ENCODE measurements around the gene AREG. TPM values are rescaled to one million over a fixed set of nuclear protein-coding genes. Genes with fewer than 3 reads are reported as not detected.

Gene AREG
- total and polyA plus RNA-seq, 9 of the 15 experiments (the other 6 are each of a cell fraction or from before 2014, with no cell fraction given): 1.4 to 7.7 (median 5.4) TPM

- TF ChIP-seq MEF2A (IDR thresholded peaks at IDR 0.05; ENCODE audit: control insufficient read depth, low read depth, low read length) (peak; percentile 88), CREB3L1 (IDR thresholded peaks at IDR 0.05; ENCODE audit: borderline replicate concordance, low read depth) (no peak), RBM39 (optimal IDR thresholded peaks at IDR 0.05; ENCODE audit: low read depth, low read length) (no peak), SMARCC2 (IDR thresholded peaks at IDR 0.05; ENCODE audit: low read depth) (peak; percentile 70; the same call in 1 of the 2 replicates), CTBP1 (IDR thresholded peaks at IDR 0.05; ENCODE audit: borderline replicate concordance) (peak; percentile 82), RUNX1 (IDR thresholded peaks at IDR 0.05; ENCODE audit: low read depth) (no peak), JUNB (CRISPR knock-in tag; conservative IDR thresholded peaks at IDR 0.05) (0 out of 2 replicates have a peak, but pooled peaks have one; percentile 37), TBP (optimal IDR thresholded peaks at IDR 0.05; ENCODE audit: low read depth, low read length) (no peak), ZBTB2 (IDR thresholded peaks at IDR 0.05) (peak; percentile 47; the same call in 1 of the 2 replicates), FOS (IDR thresholded peaks at IDR 0.05; ENCODE audit: extremely low read depth, insufficient read length) (peak; percentile 54), EGR1 (conservative IDR thresholded peaks at IDR 0.05) (peak; percentile 40), ARID3A (IDR thresholded peaks at IDR 0.05; ENCODE audit: borderline replicate concordance, low read depth, low read length) (0 out of 2 replicates have a peak, but pooled peaks have one; percentile 50), GATAD2B (IDR thresholded peaks at IDR 0.05; ENCODE audit: borderline replicate concordance) (0 out of 2 replicates have a peak, but pooled peaks have one; percentile 39), ZNF592 (IDR thresholded peaks at IDR 0.05) (peak; percentile 84), CREM (IDR thresholded peaks at IDR 0.05; ENCODE audit: low read depth) (0 out of 2 replicates have a peak, but pooled peaks have one; percentile 27), CEBPG (CRISPR knock-in tag; IDR thresholded peaks at IDR 0.05) (no peak; the same call in 1 of the 2 replicates), CEBPG (tag; conservative IDR thresholded peaks at IDR 0.05 in 1 of 2, IDR thresholded peaks at IDR 0.05 in 1 of 2) (peak in 1 of 2 experiments; percentile 84; a peak in 2 of 4 replicates), ATF3 (IDR thresholded peaks at IDR 0.05) (peak; percentile 98), ATF3 (CRISPR knock-in tag; conservative IDR thresholded peaks at IDR 0.05) (0 out of 2 replicates have a peak, but pooled peaks have one; percentile 38)
Measured at GRCh38 chr4:74451214-74451661, 6.3 kb downstream of the AREG start (continued).

All from K562 (cell line).